SKM-1 treated with dmso at 0.1 percent for 144 hours (cell line): ENCODE results near the gene RNF213.
"Not testable (repeated sequence)": the region's sequence is repeated elsewhere in the genome, so short reads cannot be mapped to it uniquely, and the experiment has no call there.

Experiments used
- DNase-seq: peaks from one replicate; lab custom pipeline; 2025; ENCODE audit not compliant: unreplicated experiment; lab: John Stamatoyannopoulos, UW

RNF213 gene

GRCh38 chr17:80316927-80317705, 56.5 kb downstream of the RNF213 start:
- no peak for DNase-seq

GRCh38 chr17:80317706-80317980, 57.0 kb downstream of the RNF213 start:
- DNase-seq: no peak

- no peak for DNase-seq
Measured at GRCh38 chr17:80318166-80318565, 57.5 kb downstream of the RNF213 start.

GRCh38 chr17:80319262-80319998, 58.8 kb downstream of the RNF213 start:
- no peak for DNase-seq

GRCh38 chr17:80319999-80320344, 59.3 kb downstream of the RNF213 start:
- no peak for DNase-seq

- no peak for DNase-seq
Measured at GRCh38 chr17:80320496-80320895, 59.8 kb downstream of the RNF213 start.

- DNase-seq: no peak
Measured at GRCh38 chr17:80322864-80323263, 62.2 kb downstream of the RNF213 start.

- no peak for DNase-seq
Measured at GRCh38 chr17:80323982-80324381, 63.3 kb downstream of the RNF213 start.

- DNase-seq: no peak
Measured at GRCh38 chr17:80327518-80327917, 66.9 kb downstream of the RNF213 start.

GRCh38 chr17:80328634-80329380, 68.2 kb downstream of the RNF213 start:
- DNase-seq: no peak

- not testable (repeated sequence) for DNase-seq
Measured at GRCh38 chr17:80329421-80329820, 68.8 kb downstream of the RNF213 start.

GRCh38 chr17:80330276-80330675, 69.6 kb downstream of the RNF213 start:
- DNase-seq: no peak

- not testable (repeated sequence) for DNase-seq
Measured at GRCh38 chr17:80330938-80331337, 70.3 kb downstream of the RNF213 start.

- no peak for DNase-seq
Measured at GRCh38 chr17:80331820-80332219, 71.2 kb downstream of the RNF213 start.

- DNase-seq: no peak
Measured at GRCh38 chr17:80337195-80337895, 76.7 kb downstream of the RNF213 start.

GRCh38 chr17:80339118-80339517, 78.5 kb downstream of the RNF213 start:
- DNase-seq: no peak

- no peak for DNase-seq
Measured at GRCh38 chr17:80339731-80340456, 79.2 kb downstream of the RNF213 start.

- DNase-seq: no peak
Measured at GRCh38 chr17:80345321-80345720, 84.7 kb downstream of the RNF213 start.

- DNase-seq: no peak
Measured at GRCh38 chr17:80345841-80346497, 85.3 kb downstream of the RNF213 start.
